GM12864 (cell line): ENCODE measurements around the gene TBCA.

Experiments
- DNase-seq: peaks from one replicate; pipeline ENCODE4 v3.0.0-alpha.2; 2011; ENCODE audit warnings: low read depth
- H3K4me3 ChIP-seq: 2 replicates; pipeline ENCODE4 v1.5.1; 2011; ENCODE audit warnings: mild to moderate bottlenecking, low read depth, low read length, control low read depth
- TF ChIP-seq, protein P1 (sequence below): IDR thresholded peaks from 2 replicates; pipeline ENCODE4 v1.5.1; 2011; ENCODE audit warnings: low read depth, mild to moderate bottlenecking, moderate library complexity, low read length, control low read depth, inconsistent platforms; ENCODE audit errors: missing control alignments

TBCA gene

DNA sequence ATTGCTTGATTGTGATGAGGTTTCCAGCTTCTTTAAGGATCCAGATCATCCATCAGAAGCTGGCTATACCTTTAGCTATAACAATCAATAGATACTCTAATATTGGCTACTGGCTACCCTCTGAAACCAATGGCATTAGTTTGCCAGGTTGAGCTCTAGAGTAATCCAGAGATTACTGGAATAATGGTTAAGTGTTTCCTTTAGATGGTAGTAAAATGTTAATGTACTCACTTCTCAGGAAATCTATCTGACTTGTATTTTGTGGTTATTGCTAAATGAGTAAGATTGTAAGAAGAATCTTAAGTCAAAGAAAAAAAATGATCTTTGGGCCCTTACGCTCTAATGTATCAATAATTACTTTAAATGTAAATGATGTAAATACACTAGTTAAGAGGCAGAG lies 80.0 kb downstream of the TBCA start:
- no peak for DNase-seq
- TF ChIP-seq, protein P1, sequence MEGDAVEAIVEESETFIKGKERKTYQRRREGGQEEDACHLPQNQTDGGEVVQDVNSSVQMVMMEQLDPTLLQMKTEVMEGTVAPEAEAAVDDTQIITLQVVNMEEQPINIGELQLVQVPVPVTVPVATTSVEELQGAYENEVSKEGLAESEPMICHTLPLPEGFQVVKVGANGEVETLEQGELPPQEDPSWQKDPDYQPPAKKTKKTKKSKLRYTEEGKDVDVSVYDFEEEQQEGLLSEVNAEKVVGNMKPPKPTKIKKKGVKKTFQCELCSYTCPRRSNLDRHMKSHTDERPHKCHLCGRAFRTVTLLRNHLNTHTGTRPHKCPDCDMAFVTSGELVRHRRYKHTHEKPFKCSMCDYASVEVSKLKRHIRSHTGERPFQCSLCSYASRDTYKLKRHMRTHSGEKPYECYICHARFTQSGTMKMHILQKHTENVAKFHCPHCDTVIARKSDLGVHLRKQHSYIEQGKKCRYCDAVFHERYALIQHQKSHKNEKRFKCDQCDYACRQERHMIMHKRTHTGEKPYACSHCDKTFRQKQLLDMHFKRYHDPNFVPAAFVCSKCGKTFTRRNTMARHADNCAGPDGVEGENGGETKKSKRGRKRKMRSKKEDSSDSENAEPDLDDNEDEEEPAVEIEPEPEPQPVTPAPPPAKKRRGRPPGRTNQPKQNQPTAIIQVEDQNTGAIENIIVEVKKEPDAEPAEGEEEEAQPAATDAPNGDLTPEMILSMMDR = no peak
- no peak overlapping the region for H3K4me3 ChIP-seq

DNA sequence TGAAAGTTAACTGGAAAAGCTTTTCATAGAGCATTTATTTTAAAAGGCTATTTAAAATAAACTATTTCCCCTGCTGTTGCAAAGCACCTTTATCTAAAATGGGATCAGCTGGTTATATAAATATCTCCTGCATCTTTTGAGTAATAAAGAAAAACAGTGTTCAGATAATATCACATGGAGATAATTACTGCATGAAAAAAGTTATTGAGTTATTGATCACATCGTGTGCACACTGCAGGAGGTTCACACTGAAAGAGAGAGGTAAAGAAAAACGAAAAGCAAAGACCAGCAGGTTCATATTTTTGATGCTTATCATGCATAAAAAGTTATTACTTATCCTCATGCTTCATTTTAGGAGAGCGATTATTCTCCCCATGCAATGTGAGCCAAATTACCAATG lies 82.2 kb downstream of the TBCA start:
- no peak for DNase-seq
- TF ChIP-seq, protein P1 = no peak
- H3K4me3 ChIP-seq = no peak overlapping the region

DNA sequence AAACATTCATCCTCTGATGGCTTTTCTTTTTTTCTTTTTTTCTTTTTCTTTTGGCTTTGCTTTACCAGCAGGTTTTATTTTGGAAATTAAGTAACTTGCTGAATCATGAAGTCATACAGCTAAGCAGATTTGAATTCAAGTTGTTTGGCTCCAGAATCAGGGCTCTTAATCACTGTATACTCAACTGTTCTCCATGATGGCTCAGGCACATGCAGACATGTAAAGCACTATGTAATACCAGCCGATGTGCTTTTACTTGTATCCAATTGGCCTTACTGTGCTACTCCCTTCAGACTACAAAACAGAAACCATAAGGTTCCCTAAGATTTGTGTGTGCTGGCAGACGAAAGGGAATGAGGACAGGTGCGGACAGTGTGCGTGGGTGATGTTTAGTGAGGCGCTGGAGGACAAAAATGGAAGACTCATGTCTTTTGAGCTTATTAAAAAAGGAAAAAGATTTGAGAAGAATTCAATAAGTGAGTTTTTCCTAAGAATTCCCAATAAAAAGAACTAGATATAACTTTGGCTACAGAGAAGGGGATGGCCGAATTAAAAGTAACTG lies 92.9 kb downstream of the TBCA start:
- no peak overlapping the region for H3K4me3 ChIP-seq
- TF ChIP-seq, protein P1 = no peak
- no peak for DNase-seq

DNA sequence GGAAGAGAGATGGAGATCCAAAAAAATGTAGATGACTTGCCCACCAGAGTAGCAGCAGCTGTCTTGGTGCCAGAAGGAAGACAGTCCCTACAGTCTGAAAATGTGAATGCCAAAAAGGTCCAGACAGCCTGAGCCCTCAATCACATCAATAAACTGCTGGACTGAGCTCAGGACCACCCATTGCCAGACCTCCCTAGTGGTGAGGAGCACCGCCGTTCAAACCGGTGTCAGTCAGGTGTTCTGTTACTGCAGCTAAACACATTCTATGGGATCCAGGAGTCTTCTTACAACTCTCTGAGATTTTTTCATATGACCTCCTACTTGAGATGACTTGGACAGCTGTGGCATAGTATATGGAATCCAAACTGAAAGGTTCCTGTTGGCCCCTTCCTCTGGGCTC lies 105.6 kb downstream of the TBCA start:
- no peak overlapping the region for H3K4me3 ChIP-seq
- TF ChIP-seq, protein P1 = no peak
- no peak for DNase-seq

DNA sequence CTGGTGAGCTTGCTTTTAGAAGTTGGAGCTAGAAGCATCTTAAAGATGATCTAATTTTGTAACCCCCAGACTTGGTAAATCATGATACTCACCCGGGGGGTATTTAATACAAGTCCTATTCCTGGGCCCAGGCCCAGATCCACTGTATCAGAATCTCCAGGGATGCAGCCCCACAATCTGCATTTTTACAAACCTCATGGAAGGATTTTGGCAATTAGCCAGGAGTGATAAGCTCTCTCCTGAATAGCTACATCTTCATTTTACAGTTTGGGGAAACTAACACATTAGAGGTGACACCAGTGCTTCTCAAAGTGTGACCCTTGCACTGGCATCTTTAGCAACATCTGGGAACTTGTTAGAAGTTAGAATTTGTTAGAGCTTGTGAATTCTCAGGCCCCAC lies 106.5 kb downstream of the TBCA start:
- DNase-seq = no peak
- TF ChIP-seq, protein P1 = no peak

DNA sequence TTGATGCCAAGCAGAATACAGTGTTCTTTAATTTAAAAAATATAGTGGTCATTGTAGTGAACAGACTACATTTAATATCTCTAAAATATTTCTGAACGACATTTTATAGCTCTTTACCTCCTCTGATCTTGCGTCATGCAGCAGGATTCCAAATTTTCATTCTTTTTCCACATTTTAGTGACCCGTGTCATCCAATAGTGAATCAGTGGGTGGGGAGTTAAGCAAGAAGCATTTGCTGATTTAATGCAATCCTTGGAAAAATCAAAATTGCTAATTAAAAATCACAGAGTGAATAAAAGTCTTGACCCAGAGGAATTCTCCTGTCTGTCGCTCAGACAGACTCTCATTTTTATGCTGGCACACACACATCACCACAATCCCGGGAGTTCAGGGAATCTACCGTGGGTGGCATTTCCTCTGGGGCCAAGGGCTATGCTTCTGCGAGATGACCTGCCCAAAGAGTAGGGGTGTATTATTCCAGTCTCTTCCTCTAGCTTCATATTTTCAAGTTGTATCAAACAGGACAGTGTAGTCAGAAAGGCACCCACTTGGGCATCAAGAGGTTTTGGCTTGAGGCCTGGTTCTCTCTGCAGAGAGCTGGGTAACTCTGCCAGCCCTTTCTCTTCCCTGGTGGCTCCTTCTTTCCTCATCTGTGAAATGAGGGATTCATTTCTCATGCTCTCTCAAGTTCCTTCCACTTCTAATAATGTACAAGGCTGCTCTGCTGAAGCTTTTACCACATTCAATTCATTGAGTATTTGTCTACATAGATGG lies 112.9 kb downstream of the TBCA start:
- DNase-seq = no peak
- no peak overlapping the region for H3K4me3 ChIP-seq
- TF ChIP-seq, protein P1 = no peak

More for the DNA sequence above, 106.5 kb downstream of the TBCA start:
- no peak overlapping the region for H3K4me3 ChIP-seq

DNA sequence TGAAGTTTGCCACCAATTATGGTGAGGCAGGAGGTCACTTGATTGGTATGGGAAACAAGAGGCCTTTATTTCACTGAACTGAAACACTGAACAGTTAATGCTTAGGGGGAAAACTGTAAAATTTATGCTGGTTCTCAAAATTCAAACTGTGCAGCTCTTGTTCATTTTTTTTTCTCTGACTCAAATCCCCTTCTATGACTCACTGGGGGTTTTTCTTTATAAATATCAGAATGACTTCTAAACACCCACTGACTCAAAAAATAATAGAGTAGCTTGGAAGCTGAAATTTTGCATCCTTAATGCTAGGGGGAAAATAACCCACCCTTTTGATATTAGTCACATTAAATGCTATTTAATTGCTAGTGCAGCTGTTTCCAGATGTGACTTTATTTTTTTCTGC lies 113.5 kb downstream of the TBCA start:
- DNase-seq = no peak
- TF ChIP-seq, protein P1 = no peak
- H3K4me3 ChIP-seq = no peak overlapping the region
